Heart left ventricle (tissue), 13 donors: ENCODE data around the gene ARFRP1.

Experiments
- CTCF ChIP-seq, 12 donors: fragments of 200-600 bp; sonication (generic) in 4 of 12; IDR thresholded peaks; one replicate each; pipeline versions ENCODE4 v1.5.0 to v1.8.0; 2018 to 2022; ENCODE audit warnings: antibody characterized with exemption in 12 of 12, mild to moderate bottlenecking in 5 of 12
- POLR2A ChIP-seq, 2 donors: fragments of 450-650 bp; IDR thresholded peaks; one replicate each; pipeline ENCODE4 v1.6.1; 2017; ENCODE audit warnings: antibody characterized with exemption in 2 of 2, mild to moderate bottlenecking in 2 of 2, moderate library complexity in 2 of 2
- donor health status: ischemic (EF 13 %, LVEDD 7.1; RV severe dilation, severe dysfunction).
- donor health status: DM: no; HTN: yes; CAD: no.
- donor health status: DM: no; HTN: no; CAD: no.
- donor health status: ischemic (EF 25% LVEDD 6.9; RV normal size, moderate dysfunction).
- donor health status: ischemic (EF 25% LVEDD 5.7; RV mildly dilated, moderate dysfunction).
- donor health status: ischemic (EF 35%, LVEDD 5.7; RV mildly dilated, moderate dysfunction).
- donor health status: nonischemic (EF 11% LVEDD 7.7; RV severe dilation, severe dysfunction).
- donor health status: DM: yes; HTN: yes; CAD: no.
- donor health status: PGD.
- donor health status: ischemic (EF 29% LVEDD 5.4; RV normal size, mild dysfunction).
- donor health status: nonischemic (EF 23%, LVEDD 6.1; RV moderate dilation, normal function).

- TF ChIP-seq CTCF (IDR thresholded peaks at IDR 0.05) (no peak), POLR2A (IDR thresholded peaks at IDR 0.05) (no peak)
Observed at GRCh38 chr20:63675681-63676368, 32.0 kb downstream of the ARFRP1 start.
